Liver (tissue), 3 donors: Measurements from ENCODE around the gene MIOX.

Source experiments
- CTCF ChIP-seq: fragments of 150-350 bp; IDR thresholded peaks from 2 replicates; pipeline ENCODE4 v1.5.1; 2017; ENCODE audit warnings: improper control_type of control experiment, low read depth, low read length; ENCODE audit not compliant: missing input control
- EGR1 ChIP-seq, 2 donors: IDR thresholded peaks; 2 replicates each; pipeline ENCODE4 v1.6.1; 2016 to 2018; ENCODE audit warnings: antibody characterized with exemption in 2 of 2, low read depth in 2 of 2
- RAD21 ChIP-seq, 2 donors: IDR thresholded peaks; 2 replicates each; pipeline ENCODE4 v1.6.1; 2016; ENCODE audit warnings: antibody characterized with exemption in 2 of 2, mild to moderate bottlenecking in 2 of 2
- ZBTB33 ChIP-seq: IDR thresholded peaks from 2 replicates; pipeline ENCODE4 v1.6.1; 2016; ENCODE audit warnings: antibody characterized with exemption
- TF ChIP-seq, protein P1 (sequence below): IDR thresholded peaks from 2 replicates; pipeline ENCODE4 v1.6.1; 2016; ENCODE audit warnings: antibody characterized with exemption
- donor health status: healthy.
- donor health status: healthy.

DNA sequence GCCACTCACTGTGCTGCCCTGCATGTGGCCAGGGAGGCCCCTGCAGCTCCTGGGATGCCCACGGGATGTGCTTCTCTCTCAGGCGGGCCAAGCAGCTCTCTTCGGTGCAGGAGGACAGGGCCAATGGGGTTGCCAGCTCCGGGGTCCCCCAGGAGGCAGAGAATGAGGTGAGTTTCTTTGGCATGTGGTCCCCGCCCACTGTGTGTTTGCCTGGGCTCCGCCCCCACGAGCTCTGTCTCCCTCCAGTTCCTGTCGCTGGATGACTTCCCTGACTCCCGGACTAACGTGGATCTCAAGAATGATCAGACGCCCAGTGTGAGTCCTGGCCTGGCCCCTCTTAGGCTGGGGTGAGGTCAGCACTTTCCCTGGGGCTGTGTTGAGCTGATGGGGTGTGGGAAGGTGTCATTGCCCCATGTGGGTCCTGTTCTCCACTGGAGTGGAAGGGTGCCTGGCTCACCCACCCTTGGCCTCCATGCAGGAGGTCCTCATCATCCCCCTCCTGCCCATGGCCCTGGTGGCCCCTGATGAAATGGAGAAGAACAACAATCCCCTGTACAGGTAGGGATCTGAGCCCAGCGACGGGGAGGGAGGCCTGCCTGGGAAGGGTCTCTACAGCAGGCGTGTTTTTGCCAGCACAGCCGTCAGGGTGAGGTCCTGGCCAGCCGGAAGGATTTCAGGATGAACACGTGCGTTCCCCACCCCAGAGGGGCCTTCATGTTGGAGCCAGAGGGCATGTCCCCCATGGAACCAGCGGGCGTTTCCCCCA lies 31.0 kb downstream of the MIOX start:
- no peak for TF ChIP-seq RAD21 (IDR thresholded peaks at IDR 0.05)
- no peak for TF ChIP-seq EGR1 (IDR thresholded peaks at IDR 0.05; ENCODE audit: low read depth in 2 of 2)
- TF ChIP-seq CTCF = no peak
- TF ChIP-seq, protein P1, sequence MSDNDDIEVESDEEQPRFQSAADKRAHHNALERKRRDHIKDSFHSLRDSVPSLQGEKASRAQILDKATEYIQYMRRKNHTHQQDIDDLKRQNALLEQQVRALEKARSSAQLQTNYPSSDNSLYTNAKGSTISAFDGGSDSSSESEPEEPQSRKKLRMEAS = no peak
- no peak for TF ChIP-seq ZBTB33
